GM18526 (cell line): ENCODE results near the gene TMEM44.

Experiments used
- POLR2A ChIP-seq: IDR thresholded peaks from 3 replicates; pipeline ENCODE4 v1.6.1; 2011; ENCODE audit not compliant: insufficient read length; ENCODE audit errors: extremely low read depth

TMEM44 gene

DNA sequence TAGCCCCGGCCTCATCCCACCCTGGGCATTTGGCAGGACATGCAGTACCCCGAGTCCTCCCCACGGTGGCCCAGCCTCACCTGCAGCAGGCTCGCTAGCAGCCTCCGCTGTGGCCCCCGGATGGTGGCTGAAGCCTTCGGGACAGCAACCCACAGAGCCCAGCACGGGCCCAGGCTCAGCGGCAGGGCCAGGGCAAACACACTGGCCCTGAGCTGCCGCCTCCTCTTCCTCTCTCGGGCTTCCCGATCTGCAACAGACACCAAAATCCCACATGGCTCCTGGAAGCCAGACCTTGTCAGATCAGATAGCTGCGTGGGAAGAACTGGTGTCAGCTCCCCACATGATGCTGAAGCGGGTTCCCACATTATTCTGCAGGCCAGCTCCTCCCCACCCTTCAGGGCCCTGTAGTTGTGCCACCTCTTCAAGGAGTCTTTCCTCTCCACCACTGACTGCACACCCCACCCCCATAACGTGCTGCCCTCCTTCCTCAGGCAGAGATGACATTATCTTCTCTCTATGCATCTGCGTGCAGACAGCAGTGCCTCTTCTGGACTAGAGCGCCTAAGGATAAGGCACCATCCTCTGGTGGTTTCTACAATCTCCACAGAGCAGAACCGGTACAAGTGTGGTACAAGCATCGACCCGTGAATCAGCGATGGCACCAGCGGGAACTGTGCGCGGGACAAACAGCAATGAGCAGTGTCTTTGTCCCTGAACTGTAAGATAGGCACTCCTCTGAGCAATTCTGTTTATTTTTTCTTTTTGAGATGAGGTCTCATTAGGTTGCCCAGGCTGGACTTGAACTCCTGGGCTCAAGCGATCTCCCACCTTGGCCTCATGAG is 9.5 kb downstream of the TMEM44 start:
- no peak for TF ChIP-seq POLR2A

- no peak for TF ChIP-seq POLR2A
These were observed 10.4 kb downstream of the TMEM44 start for GRCh38 chr3:194622621-194623340.

GRCh38 chr3:194621947-194622346 is 11.3 kb downstream of the TMEM44 start:
- no peak for TF ChIP-seq POLR2A

GRCh38 chr3:194620196-194620595 is 13.0 kb downstream of the TMEM44 start:
- TF ChIP-seq POLR2A, result no peak

- TF ChIP-seq POLR2A, result no peak
These were observed 13.5 kb downstream of the TMEM44 start for GRCh38 chr3:194619741-194620140.

DNA sequence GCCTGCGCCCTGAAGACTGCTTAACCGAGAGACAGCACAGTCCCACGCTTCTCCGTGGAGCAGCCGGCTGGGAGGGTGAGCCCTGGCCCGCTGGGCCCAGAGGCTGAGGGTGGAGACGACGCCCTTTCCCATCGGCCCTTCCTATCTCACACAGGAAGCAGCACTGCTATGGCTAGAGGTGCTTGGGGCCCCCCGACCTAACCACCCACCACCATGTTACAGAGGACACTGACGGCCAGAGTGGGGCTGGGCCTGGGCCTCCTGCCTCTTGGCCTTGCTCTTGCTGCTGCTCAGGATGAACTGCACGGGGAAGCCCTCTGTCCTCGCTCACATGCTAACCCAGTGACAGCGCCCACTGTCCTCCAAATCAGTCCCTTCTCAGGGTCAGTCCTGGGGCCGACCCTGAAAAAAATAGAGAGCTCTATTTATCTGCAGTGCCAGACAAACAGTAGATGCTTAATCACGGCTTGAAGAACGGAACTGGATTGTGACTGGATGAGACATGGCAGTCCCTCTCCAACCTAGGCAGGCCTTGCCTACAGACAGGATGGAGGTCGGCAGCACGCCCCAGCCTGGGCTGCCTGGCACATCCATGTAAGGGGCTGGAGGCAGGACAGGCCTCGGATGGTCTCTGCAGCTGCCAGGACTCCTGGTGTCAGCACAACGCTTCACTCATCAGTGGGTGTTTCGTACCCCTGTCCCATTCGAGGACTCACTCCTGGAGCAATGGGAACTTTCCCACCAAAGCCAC is 14.2 kb downstream of the TMEM44 start:
- TF ChIP-seq POLR2A, result no peak

DNA sequence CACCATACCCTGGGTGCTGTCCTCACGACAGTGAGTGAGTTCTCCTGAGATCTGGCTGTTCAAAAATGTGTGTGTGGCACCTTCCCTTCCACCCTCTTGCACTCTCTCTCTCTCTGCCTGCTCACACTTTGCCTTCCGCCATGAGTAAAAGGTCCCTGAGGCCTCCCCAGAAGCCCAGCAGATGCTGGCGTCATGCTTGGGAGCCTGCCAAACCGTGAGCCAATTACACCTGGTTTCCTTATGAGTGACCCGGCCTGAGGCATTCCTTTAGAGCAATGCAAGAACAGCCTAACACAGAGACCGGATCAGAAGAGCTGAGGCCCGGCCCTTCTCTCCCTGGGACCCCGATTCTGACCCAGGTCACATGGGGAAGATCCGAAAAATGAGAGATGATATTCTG is 15.4 kb downstream of the TMEM44 start:
- TF ChIP-seq POLR2A, result no peak

DNA sequence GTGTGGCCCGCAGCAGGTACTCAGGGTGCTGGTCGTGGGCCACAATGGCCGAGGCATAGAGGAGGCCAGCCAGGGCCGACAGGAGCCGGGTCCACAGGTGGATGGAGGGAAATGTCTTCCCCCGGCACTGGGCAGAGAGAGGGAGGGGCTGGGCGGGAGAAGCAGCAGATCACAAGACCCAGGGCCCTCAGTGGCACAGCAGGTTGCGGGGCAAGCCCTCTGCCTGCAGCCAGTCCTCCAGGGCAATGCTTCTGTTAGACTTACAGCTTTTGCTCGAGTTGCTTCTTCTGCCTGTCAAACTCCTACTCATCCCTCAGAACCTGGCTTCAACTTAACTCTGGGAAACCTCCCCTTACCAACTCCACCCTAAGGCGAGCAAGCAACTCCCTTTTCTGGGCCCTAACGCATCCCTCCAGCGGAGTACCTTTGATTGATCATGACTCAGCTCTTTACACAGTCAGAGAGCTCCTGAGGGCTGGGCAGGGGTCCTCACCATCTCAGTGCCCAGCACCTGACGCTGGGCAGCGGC is 16.0 kb downstream of the TMEM44 start:
- TF ChIP-seq POLR2A, result no peak

- TF ChIP-seq POLR2A, result no peak
These were observed 18.0 kb downstream of the TMEM44 start for GRCh38 chr3:194615226-194615625.

DNA sequence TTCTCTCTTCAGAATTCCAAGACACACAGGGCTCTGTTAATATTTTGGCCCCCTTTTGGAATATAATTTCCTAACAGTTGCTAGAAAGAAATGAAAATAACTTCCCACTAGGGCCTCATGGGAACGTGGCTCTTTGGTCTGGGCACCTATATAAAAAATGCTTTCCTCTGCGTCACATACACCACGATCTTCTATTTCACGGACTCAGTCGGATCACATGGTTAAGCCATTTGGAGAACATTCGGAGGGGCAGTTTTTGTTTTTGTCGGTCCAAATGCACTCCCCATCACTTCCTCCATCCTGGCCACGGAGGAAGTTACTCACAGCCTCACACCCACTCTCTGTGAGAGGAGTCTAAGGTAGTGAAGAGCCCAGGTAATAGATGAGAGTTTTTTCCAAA is 21.0 kb downstream of the TMEM44 start:
- TF ChIP-seq POLR2A, result no peak

- TF ChIP-seq POLR2A, result no peak
These were observed 22.5 kb downstream of the TMEM44 start for GRCh38 chr3:194610689-194611088.

DNA sequence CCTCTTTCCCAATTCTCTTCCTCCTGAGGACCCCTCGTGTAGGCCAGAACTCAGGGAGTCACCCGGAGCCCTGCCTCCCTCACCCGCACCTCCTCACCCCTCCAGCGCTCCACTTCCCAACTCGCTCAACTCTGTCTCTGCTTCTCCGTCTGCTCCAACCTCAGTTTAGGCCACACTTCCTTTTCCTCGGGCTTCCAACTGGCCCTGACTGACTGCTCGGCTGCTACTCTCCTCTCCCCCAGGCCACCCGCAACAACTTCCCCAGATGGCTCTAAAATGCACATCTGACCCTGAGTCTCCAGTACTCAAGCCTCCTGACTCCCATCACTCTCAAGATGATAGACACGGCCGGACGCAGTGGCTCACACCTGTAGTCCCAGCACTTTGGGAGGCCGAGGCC is 23.6 kb downstream of the TMEM44 start:
- no peak for TF ChIP-seq POLR2A

DNA sequence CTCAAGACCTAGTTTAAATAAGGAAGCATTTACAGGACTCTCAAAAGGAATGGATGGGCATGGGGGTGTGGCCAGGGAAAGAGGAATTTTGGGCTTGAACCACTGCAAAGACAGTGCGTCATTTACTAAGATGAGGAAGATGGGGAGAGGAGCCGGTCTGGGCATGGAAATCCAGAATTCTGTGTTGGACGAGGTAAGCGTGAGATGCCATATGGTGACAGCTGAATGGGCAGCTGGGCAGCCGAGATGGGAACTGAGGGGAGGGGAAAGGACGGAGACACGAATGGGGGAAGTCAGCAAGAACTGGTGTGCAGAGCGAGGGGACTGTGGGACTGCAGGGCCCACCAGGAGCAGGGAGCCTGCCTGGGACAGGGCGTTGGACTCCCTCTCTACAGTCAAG is 24.2 kb downstream of the TMEM44 start:
- no peak for TF ChIP-seq POLR2A

- TF ChIP-seq POLR2A, result no peak
These were observed 25.4 kb downstream of the TMEM44 start for GRCh38 chr3:194607592-194608389.

GRCh38 chr3:194606941-194607340 is 26.3 kb downstream of the TMEM44 start:
- no peak for TF ChIP-seq POLR2A
